Fibroblast of mammary gland (primary cell): Measurements from ENCODE around the gene STAMBPL1.

Source experiments
- DNase-seq: peaks from one replicate; pipeline ENCODE4 v3.0.0-alpha.2; 2010; ENCODE audit warnings: low read depth
- H3K4me3 ChIP-seq: 2 replicates; pipeline ENCODE4 v1.5.1; 2011; ENCODE audit warnings: low read depth, mild to moderate bottlenecking, low read length, moderate library complexity; ENCODE audit not compliant: control insufficient read depth
- CTCF ChIP-seq: conservative IDR thresholded peaks from 2 replicates; pipeline ENCODE4 v1.5.1; 2011; ENCODE audit warnings: low read depth, low read length, inconsistent platforms; ENCODE audit not compliant: control insufficient read depth, insufficient read depth

STAMBPL1 gene

GRCh38 chr10:88853155-88853881 is 26.7 kb upstream of the STAMBPL1 start:
- TF ChIP-seq CTCF, result no peak
- no peak overlapping the region for H3K4me3 ChIP-seq
- DNase-seq, result no peak

DNA sequence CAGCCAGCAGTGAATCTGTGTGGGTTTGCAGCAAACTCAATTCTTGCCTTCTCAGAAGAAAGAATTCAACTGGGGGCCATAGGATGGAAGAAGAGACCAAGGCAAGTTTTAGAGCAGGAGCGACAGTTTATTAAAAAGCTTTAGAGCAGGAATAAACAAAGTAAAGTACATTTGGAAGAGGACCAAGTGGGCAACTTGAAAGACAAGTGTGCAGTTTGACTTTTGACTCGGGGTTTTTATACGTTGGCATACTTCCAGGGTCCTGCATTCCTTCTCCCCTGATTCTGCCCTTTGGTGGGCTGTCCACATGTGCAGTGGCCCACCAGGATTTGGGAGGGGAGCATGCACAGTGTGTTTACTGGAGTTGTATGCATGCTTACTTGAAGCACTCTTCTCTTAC is 25.4 kb upstream of the STAMBPL1 start:
- TF ChIP-seq CTCF, result no peak
- DNase-seq, result no peak
- no peak overlapping the region for H3K4me3 ChIP-seq

GRCh38 chr10:88857831-88858230 is 22.2 kb upstream of the STAMBPL1 start:
- no peak overlapping the region for H3K4me3 ChIP-seq
- no peak for DNase-seq
- no peak for TF ChIP-seq CTCF

- no peak for DNase-seq
- no peak overlapping the region for H3K4me3 ChIP-seq
- no peak for TF ChIP-seq CTCF
Measured at GRCh38 chr10:88858491-88858890, 21.6 kb upstream of the STAMBPL1 start.

DNA sequence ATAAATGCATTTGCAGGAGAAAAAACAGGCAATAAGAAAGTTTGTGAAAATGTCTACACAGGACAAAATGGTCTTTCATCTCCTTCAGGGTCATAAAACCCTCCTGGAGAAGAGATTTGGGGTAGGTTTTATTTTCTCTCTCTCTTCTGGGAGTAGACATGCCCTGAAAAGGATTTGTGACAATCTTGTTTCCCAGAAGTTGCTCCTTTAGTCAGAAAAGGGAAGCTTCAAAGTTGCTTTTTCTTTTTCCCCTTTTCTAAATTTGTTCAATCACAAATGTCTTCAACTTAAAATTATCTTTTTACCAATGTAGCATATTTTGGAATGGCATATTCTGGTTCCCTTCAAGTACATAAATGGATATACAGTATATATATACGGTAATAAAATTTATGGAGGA is 19.0 kb upstream of the STAMBPL1 start:
- DNase-seq, result no peak
- H3K4me3 ChIP-seq, result no peak overlapping the region
- no peak for TF ChIP-seq CTCF

DNA sequence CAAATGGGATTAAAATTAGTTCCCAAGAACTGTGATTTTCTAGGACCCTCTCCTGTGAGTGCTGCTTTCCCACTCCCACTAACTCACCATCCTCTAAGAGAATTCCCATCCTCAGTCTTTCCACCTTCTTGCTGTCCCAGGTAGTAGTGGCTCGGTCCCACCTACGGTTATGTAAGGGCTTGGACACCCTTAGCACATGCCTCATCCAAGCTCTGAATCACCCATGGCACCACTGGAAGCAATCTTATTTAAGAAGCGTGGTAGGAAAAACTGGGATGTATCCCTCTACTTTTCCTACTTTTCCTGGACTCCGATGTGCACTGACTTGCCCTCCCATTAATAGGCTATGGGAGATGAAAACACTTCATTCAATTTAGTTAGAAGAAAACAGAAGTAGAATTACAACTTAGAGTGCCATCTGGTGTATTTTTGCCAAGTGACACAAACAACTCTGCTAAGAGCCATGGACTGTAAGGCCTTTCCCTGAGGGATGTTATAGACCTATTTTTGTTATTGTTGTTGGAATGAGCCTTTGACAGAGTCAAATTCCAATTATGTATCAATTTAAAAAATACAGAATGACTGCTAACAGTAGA is 14.7 kb upstream of the STAMBPL1 start:
- peak; percentile 27 for TF ChIP-seq CTCF
- peak; percentile 35 for DNase-seq
- no peak overlapping the region for H3K4me3 ChIP-seq
